ENCODE measurements around the gene ACMSD.
"Not testable (repeated sequence)": the region's sequence is repeated elsewhere in the genome, so short reads cannot be mapped to it uniquely, and the experiment has no call there.

ACMSD gene

GRCh38 chr2:134906726-134907125 lies 68.3 kb downstream of the ACMSD start:
- no peak for DNase-seq (ENCODE audit: low read depth, low spot score)

- not testable (repeated sequence) for DNase-seq (ENCODE audit: low read depth, low spot score)
Measured at GRCh38 chr2:134907441-134908116, 69.2 kb downstream of the ACMSD start.

GRCh38 chr2:134910763-134911399 lies 72.5 kb downstream of the ACMSD start:
- DNase-seq (ENCODE audit: low read depth, low spot score), result no peak

GRCh38 chr2:134911400-134911785 lies 73.0 kb downstream of the ACMSD start:
- no peak for DNase-seq (ENCODE audit: low read depth, low spot score)

GRCh38 chr2:134912361-134912760 lies 73.9 kb downstream of the ACMSD start:
- no peak for DNase-seq (ENCODE audit: low read depth, low spot score)

GRCh38 chr2:134917360-134917865 lies 79.0 kb downstream of the ACMSD start:
- DNase-seq (ENCODE audit: low read depth, low spot score), result peak; percentile 33

GRCh38 chr2:134917888-134918525 lies 79.6 kb downstream of the ACMSD start:
- no peak for DNase-seq (ENCODE audit: low read depth, low spot score)

- DNase-seq (ENCODE audit: low read depth, low spot score), result peak; percentile 99
Measured at GRCh38 chr2:134918526-134919340, 80.3 kb downstream of the ACMSD start, which contains the start of gene CCNT2. CCNT2 (plus strand) TSS chr2:134918822; CDS start chr2:134918855, 33 bp downstream.

- DNase-seq (ENCODE audit: low read depth, low spot score), result no peak
Measured at GRCh38 chr2:134919341-134920210, 81.2 kb downstream of the ACMSD start.

- DNase-seq (ENCODE audit: low read depth, low spot score), result no peak
Measured at GRCh38 chr2:134924912-134925311, 86.5 kb downstream of the ACMSD start.

- no peak for DNase-seq (ENCODE audit: low read depth, low spot score)
Measured at GRCh38 chr2:134926231-134926931, 88.0 kb downstream of the ACMSD start.

- no peak for DNase-seq (ENCODE audit: low read depth, low spot score)
Measured at GRCh38 chr2:134927195-134927594, 88.8 kb downstream of the ACMSD start.

GRCh38 chr2:134932864-134933526 lies 94.6 kb downstream of the ACMSD start:
- DNase-seq (ENCODE audit: low read depth, low spot score), result no peak

- no peak for DNase-seq (ENCODE audit: low read depth, low spot score)
Measured at GRCh38 chr2:134933732-134934131, 95.3 kb downstream of the ACMSD start.

- no peak for DNase-seq (ENCODE audit: low read depth, low spot score)
Measured at GRCh38 chr2:134934150-134934549, 95.7 kb downstream of the ACMSD start.

GRCh38 chr2:134934641-134935040 lies 96.2 kb downstream of the ACMSD start:
- DNase-seq (ENCODE audit: low read depth, low spot score), result no peak

- no peak for DNase-seq (ENCODE audit: low read depth, low spot score)
Measured at GRCh38 chr2:134936691-134937090, 98.3 kb downstream of the ACMSD start.

- DNase-seq (ENCODE audit: low read depth, low spot score), result no peak
Measured at GRCh38 chr2:134943540-134943939, 105.1 kb downstream of the ACMSD start.

- DNase-seq (ENCODE audit: low read depth, low spot score), result no peak
Measured at GRCh38 chr2:134944975-134945374, 106.6 kb downstream of the ACMSD start.

GRCh38 chr2:134946073-134946472 lies 107.7 kb downstream of the ACMSD start:
- no peak for DNase-seq (ENCODE audit: low read depth, low spot score)
